HepG2 (cell line): ENCODE measurements around the gene DRAP1. TPM values are rescaled to one million over a fixed set of nuclear protein-coding genes. Genes with fewer than 3 reads are reported as not detected.

ENCODE experiments used
- ASH2L ChIP-seq: fragments of 300-600, 200-600 bp; sonication (generic); IDR thresholded peaks from 2 replicates; pipeline ENCODE4 v1.7.0; 2017; ENCODE audit warnings: low read depth, mild to moderate bottlenecking, moderate library complexity, mixed read lengths, low read length; ENCODE audit not compliant: insufficient read length
- HHEX ChIP-seq: IDR thresholded peaks from 2 replicates; pipeline ENCODE4 v1.6.1; 2016; ENCODE audit warnings: control low read depth
- NRL ChIP-seq: sonication (generic); formaldehyde crosslinking; IDR thresholded peaks from 2 replicates; pipeline ENCODE4 v1.5.0; 2020; ENCODE audit warnings: missing genetic modification reagents, mild to moderate bottlenecking, moderate library complexity, borderline replicate concordance
- RNF2 ChIP-seq: fragments of 450-650 bp; conservative IDR thresholded peaks from 2 replicates; pipeline ENCODE4 v1.6.1; 2016; ENCODE audit warnings: low read depth
- SOX13 ChIP-seq, 3 experiments: fragments of 450-650 bp in 1 of 3; sonication (generic) in 1 of 3; formaldehyde crosslinking in 1 of 3; IDR thresholded peaks in 2 of 3; conservative IDR thresholded peaks in 1 of 3; 2 replicates each; pipeline versions ENCODE4 v1.5.0 to v1.6.1; 2016 to 2020; ENCODE audit warnings: antibody characterized with exemption in 1 of 3, mild to moderate bottlenecking in 1 of 3, missing compliant biosample characterization in 1 of 3, missing genetic modification reagents in 1 of 3, moderate library complexity in 1 of 3
- SUZ12 ChIP-seq: fragments of 150-350 bp; IDR thresholded peaks from 2 replicates; pipeline ENCODE4 v1.6.1; 2014; ENCODE audit warnings: low read depth, low read length
- ZNF564 ChIP-seq: sonication (generic); formaldehyde crosslinking; IDR thresholded peaks from 2 replicates; pipeline ENCODE4 v1.8.1; 2023; ENCODE audit warnings: mild to moderate bottlenecking, missing genetic modification reagents
- polyA plus RNA-seq, 8 experiments: library from polyadenylated mRNA; depleted of rRNA in 3 of 8; stranded (reverse) in 7 of 8; unstranded in 1 of 8; fragments of >200 nt; fragmentation: Illumina TruSeq in 4 of 8; extraction: Trizol in 4 of 8; gene quantifications; 2 replicates each; pipeline versions ENCODE4 v1.2.1 to v1.2.3, GENCODE V29; 2011 to 2016; ENCODE audit warnings: low read depth in 4 of 8, missing spikeins in 1 of 8, mixed read lengths in 1 of 8; ENCODE audit not compliant: insufficient read depth in 1 of 8
- total RNA-seq, 5 experiments: library from RNA; depleted of rRNA; stranded (reverse); fragments of >200 nt; fragmentation: Illumina TruSeq; extraction: Trizol; gene quantifications; 2 replicates each; pipeline ENCODE4 v1.2.3, GENCODE V29; 2016; ENCODE audit warnings: low read depth in 1 of 5
- TF ChIP-seq, protein P1 (sequence below), 2 experiments: fragments of 450-650 bp in 1 of 2; sonication (generic) in 1 of 2; formaldehyde crosslinking in 1 of 2; IDR thresholded peaks; 2 replicates each; pipeline versions ENCODE4 v1.6.1 to v1.8.0; 2016 to 2022; ENCODE audit warnings: antibody characterized with exemption in 1 of 2, mild to moderate bottlenecking in 1 of 2, missing genetic modification reagents in 1 of 2
- TF ChIP-seq, protein P2 (sequence below): IDR thresholded peaks from 2 replicates; pipeline ENCODE4 v1.6.1; 2016; ENCODE audit warnings: mild to moderate bottlenecking
- TF ChIP-seq, protein P3 (sequence below): sonication (generic); formaldehyde crosslinking; IDR thresholded peaks from 2 replicates; pipeline ENCODE4 v1.8.1; 2023; ENCODE audit warnings: missing genetic modification reagents, mild to moderate bottlenecking, borderline replicate concordance
- TF ChIP-seq, protein P4 (sequence below): sonication (generic); formaldehyde crosslinking; IDR thresholded peaks from 2 replicates; pipeline ENCODE4 v1.4.0; 2020; ENCODE audit warnings: mild to moderate bottlenecking, missing genetic modification reagents
- TF ChIP-seq, protein P5 (sequence below): sonication (generic); formaldehyde crosslinking; IDR thresholded peaks from 2 replicates; pipeline ENCODE4 v1.4.0; 2020; ENCODE audit warnings: missing genetic modification reagents

The DRAP1 gene
- total and polyA plus RNA-seq, 2 of the 13 experiments (the other 11 are each of a cell fraction or from before 2014, with no cell fraction given) = 46.8 to 52.3 TPM

DNA sequence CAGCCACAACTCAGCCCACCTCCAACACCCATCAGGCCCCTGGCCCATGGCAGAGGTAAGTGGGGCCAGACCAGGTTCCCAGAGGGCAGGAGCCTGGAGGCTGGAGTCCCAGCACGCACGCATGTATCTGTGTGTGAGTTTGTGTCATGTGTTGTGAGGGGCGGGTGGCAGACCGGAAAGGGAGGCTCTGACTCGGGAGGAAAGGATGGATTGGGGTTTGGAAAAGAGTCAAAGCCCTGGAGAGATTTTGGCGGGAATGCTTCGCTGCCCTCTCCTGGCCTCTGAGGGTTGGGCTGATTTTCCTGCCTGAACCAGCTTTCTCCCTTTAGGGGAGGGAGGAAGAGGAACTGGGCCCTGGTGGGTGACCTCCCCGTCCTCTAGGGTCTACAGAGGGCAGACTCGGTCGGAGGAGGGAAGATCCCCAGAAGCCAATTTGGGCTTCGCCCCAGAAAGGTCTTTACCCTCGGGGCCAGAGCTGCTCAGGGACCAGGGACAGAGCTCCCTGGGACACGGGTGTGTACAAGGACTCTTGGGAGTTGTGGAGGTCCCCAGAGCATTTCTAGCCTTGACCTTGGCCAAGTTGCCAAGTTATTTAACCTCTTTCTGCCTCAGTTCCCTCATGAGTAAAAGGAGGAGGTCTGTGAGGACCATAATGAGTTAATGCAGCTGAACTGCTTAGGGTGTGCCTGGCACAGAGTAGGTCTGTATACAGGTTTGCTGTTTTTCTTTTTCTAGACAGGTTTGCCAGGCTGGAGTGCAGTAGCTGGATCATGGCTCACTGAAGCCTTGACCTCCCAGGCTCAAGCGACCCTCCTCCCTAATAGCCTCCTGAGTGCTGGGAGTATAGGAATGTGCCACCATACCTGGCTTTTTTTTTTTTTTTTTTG, 7.3 kb upstream of the DRAP1 start (continued):
- TF ChIP-seq SOX13 (IDR thresholded peaks at IDR 0.05) (no peak), SOX13 (CRISPR knock-in tag; conservative IDR thresholded peaks at IDR 0.05 in 1 of 2, IDR thresholded peaks at IDR 0.05 in 1 of 2) (no peak), RNF2 (no peak), HHEX (no peak), ASH2L (no peak), ZNF564 (0 out of 2 replicates have a peak, but pooled peaks have one; percentile 11), SUZ12 (no peak), NRL (CRISPR knock-in tag) (no peak)
- TF ChIP-seq, protein P1, sequence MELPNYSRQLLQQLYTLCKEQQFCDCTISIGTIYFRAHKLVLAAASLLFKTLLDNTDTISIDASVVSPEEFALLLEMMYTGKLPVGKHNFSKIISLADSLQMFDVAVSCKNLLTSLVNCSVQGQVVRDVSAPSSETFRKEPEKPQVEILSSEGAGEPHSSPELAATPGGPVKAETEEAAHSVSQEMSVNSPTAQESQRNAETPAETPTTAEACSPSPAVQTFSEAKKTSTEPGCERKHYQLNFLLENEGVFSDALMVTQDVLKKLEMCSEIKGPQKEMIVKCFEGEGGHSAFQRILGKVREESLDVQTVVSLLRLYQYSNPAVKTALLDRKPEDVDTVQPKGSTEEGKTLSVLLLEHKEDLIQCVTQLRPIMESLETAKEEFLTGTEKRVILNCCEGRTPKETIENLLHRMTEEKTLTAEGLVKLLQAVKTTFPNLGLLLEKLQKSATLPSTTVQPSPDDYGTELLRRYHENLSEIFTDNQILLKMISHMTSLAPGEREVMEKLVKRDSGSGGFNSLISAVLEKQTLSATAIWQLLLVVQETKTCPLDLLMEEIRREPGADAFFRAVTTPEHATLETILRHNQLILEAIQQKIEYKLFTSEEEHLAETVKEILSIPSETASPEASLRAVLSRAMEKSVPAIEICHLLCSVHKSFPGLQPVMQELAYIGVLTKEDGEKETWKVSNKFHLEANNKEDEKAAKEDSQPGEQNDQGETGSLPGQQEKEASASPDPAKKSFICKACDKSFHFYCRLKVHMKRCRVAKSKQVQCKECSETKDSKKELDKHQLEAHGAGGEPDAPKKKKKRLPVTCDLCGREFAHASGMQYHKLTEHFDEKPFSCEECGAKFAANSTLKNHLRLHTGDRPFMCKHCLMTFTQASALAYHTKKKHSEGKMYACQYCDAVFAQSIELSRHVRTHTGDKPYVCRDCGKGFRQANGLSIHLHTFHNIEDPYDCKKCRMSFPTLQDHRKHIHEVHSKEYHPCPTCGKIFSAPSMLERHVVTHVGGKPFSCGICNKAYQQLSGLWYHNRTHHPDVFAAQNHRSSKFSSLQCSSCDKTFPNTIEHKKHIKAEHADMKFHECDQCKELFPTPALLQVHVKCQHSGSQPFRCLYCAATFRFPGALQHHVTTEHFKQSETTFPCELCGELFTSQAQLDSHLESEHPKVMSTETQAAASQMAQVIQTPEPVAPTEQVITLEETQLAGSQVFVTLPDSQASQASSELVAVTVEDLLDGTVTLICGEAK (IDR thresholded peaks at IDR 0.05) = no peak
- TF ChIP-seq, protein P1 (CRISPR knock-in tag; IDR thresholded peaks at IDR 0.05) = 0 out of 2 replicates have a peak, but pooled peaks have one; percentile 16
- TF ChIP-seq, protein P2, sequence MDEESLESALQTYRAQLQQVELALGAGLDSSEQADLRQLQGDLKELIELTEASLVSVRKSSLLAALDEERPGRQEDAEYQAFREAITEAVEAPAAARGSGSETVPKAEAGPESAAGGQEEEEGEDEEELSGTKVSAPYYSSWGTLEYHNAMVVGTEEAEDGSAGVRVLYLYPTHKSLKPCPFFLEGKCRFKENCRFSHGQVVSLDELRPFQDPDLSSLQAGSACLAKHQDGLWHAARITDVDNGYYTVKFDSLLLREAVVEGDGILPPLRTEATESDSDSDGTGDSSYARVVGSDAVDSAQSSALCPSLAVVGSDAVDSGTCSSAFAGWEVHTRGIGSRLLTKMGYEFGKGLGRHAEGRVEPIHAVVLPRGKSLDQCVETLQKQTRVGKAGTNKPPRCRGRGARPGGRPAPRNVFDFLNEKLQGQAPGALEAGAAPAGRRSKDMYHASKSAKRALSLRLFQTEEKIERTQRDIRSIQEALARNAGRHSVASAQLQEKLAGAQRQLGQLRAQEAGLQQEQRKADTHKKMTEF (CRISPR knock-in tag) = no peak
- TF ChIP-seq, protein P3, sequence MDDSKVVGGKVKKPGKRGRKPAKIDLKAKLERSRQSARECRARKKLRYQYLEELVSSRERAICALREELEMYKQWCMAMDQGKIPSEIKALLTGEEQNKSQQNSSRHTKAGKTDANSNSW (CRISPR knock-in tag) = no peak
- TF ChIP-seq, protein P4, sequence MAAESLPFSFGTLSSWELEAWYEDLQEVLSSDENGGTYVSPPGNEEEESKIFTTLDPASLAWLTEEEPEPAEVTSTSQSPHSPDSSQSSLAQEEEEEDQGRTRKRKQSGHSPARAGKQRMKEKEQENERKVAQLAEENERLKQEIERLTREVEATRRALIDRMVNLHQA (CRISPR knock-in tag) = no peak
- TF ChIP-seq, protein P5, sequence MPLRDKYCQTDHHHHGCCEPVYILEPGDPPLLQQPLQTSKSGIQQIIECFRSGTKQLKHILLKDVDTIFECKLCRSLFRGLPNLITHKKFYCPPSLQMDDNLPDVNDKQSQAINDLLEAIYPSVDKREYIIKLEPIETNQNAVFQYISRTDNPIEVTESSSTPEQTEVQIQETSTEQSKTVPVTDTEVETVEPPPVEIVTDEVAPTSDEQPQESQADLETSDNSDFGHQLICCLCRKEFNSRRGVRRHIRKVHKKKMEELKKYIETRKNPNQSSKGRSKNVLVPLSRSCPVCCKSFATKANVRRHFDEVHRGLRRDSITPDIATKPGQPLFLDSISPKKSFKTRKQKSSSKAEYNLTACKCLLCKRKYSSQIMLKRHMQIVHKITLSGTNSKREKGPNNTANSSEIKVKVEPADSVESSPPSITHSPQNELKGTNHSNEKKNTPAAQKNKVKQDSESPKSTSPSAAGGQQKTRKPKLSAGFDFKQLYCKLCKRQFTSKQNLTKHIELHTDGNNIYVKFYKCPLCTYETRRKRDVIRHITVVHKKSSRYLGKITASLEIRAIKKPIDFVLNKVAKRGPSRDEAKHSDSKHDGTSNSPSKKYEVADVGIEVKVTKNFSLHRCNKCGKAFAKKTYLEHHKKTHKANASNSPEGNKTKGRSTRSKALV (CRISPR knock-in tag) = no peak
